OCI-LY3 (cell line): ENCODE measurements around the gene LYZL2.

Experiments
- EZH2phosphoT487 ChIP-seq: fragments of 200-600 bp; shearing (Covaris generic); IDR thresholded peaks from 2 replicates; pipeline ENCODE4 v1.6.1; 2018; ENCODE audit warnings: antibody characterized with exemption, mixed run types, low read depth
- TF ChIP-seq, protein P1 (sequence below): fragments of 200-600, 300-600 bp; sonication (generic); IDR thresholded peaks from 2 replicates; pipeline ENCODE4 v1.5.1; 2014; ENCODE audit warnings: antibody characterized with exemption, low read length, low read depth

DNA sequence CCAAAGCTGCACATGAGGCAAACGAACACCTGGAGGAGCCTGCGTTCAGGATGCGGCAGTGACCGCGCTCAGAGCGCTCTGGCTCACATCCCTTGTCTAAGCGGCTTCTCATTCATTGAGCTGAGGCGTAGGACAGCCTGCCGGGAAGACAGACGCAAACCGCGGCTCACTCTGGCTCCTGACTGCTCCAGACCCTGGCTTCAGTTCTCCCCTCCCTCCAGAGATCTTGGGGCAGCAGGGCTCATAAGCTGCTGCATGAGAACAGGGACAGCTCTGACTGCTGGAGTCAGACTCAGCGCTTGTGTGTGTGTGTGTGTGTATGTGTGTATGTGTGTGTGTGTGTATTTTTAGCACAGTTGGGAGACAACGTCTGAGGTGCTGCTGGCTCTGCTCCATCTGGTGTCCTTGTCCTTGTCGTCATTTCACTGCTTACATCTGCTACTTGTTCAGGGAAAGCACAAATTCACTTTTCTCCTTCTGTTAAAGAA is 15.8 kb upstream of the LYZL2 start:
- TF ChIP-seq, protein P1, sequence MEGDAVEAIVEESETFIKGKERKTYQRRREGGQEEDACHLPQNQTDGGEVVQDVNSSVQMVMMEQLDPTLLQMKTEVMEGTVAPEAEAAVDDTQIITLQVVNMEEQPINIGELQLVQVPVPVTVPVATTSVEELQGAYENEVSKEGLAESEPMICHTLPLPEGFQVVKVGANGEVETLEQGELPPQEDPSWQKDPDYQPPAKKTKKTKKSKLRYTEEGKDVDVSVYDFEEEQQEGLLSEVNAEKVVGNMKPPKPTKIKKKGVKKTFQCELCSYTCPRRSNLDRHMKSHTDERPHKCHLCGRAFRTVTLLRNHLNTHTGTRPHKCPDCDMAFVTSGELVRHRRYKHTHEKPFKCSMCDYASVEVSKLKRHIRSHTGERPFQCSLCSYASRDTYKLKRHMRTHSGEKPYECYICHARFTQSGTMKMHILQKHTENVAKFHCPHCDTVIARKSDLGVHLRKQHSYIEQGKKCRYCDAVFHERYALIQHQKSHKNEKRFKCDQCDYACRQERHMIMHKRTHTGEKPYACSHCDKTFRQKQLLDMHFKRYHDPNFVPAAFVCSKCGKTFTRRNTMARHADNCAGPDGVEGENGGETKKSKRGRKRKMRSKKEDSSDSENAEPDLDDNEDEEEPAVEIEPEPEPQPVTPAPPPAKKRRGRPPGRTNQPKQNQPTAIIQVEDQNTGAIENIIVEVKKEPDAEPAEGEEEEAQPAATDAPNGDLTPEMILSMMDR, result no peak
- no peak for TF ChIP-seq EZH2phosphoT487
